Measurements from ENCODE around the gene LHX4. TPM values are rescaled to one million over a fixed set of nuclear protein-coding genes. Genes with fewer than 3 reads are reported as not detected.

Gene LHX4
- total and polyA plus RNA-seq, 2 of the 13 experiments (the other 11 are each of a cell fraction or from before 2014, with no cell fraction given), result 0.03 to 0.07 TPM

GRCh38 chr1:180260541-180260940 is 30.5 kb downstream of the LHX4 start (continued):
- TF ChIP-seq ZNF18 (CRISPR knock-in tag; IDR thresholded peaks at IDR 0.05; ENCODE audit: insufficient replicate concordance) (no peak), SNAPC5 (CRISPR knock-in tag; IDR thresholded peaks at IDR 0.05; ENCODE audit: borderline replicate concordance) (no peak), ZNF629 (CRISPR knock-in tag; conservative IDR thresholded peaks at IDR 0.05) (no peak), DZIP1 (CRISPR knock-in tag; IDR thresholded peaks at IDR 0.05) (no peak), ZSCAN22 (CRISPR knock-in tag; IDR thresholded peaks at IDR 0.05) (no peak), KLF15 (CRISPR knock-in tag; IDR thresholded peaks at IDR 0.05; ENCODE audit: borderline replicate concordance) (no peak), REL (CRISPR knock-in tag; conservative IDR thresholded peaks at IDR 0.05) (no peak), ZNF180 (CRISPR knock-in tag; IDR thresholded peaks at IDR 0.05; ENCODE audit: borderline replicate concordance, low read depth) (no peak), ZNF225 (CRISPR knock-in tag; IDR thresholded peaks at IDR 0.05) (no peak), KMT2A (CRISPR knock-in tag; IDR thresholded peaks at IDR 0.05) (no peak), ZBTB49 (CRISPR knock-in tag; IDR thresholded peaks at IDR 0.05; ENCODE audit: borderline replicate concordance) (no peak), TEAD3 (CRISPR knock-in tag; optimal IDR thresholded peaks at IDR 0.05; ENCODE audit: borderline replicate concordance) (no peak), ZNF761 (CRISPR knock-in tag; conservative IDR thresholded peaks at IDR 0.05) (no peak), GABPB1 (CRISPR knock-in tag; IDR thresholded peaks at IDR 0.05) (no peak), ZNF512B (CRISPR knock-in tag; IDR thresholded peaks at IDR 0.05; ENCODE audit: borderline replicate concordance) (no peak)
